ENCODE data around the gene OR5H6. TPM values are rescaled to one million over a fixed set of nuclear protein-coding genes. Genes with fewer than 3 reads are reported as not detected.

Gene OR5H6
- not detected for total RNA-seq

DNA sequence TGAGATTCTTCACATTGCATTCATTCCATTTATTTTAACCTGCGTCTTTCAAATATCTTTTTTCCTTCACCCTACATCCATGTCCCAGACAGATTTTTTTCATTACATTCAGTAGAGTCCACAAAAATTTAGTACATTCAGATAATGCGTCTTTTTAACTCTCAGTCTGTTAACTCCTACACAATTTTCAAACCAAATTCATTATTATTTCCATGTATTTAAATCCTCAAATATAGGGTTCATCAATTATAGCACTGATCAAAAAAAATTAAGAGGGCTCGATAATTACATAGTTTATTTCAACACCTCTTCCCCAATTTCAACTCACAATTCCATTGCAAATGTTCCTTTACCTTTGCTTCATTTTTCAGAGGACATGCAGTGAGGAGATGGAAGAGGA, at the start of gene OR5H6:
OR5H6 (plus strand) TSS at position 301 of the 400 bp plus-strand sequence; CDS start at position 390, 89 bp downstream.
- no peak for DNase-seq (ENCODE audit: low spot score in 2 of 2)
- TF ChIP-seq CTCF (IDR thresholded peaks at IDR 0.05) (no peak), POLR2A (IDR thresholded peaks at IDR 0.05) (no peak)
- intact Hi-C loops (cut with DNase I; ENCODE audit: low total_unique reads), result no loop called here
- no peak within 1 kb of the TSS for H3K4me3 ChIP-seq (ENCODE audit: low read depth, poor library complexity, severe bottlenecking)
- 73 to 76% methylated on average over 3 of the region's 3 CpGs for WGBS, 2 donors

GRCh38 chr3:98215051-98215450, 49.0 kb upstream of the OR5H6 start:
- TF ChIP-seq CTCF (IDR thresholded peaks at IDR 0.05) (no peak), POLR2A (IDR thresholded peaks at IDR 0.05) (no peak)
- intact Hi-C loops (cut with DNase I; ENCODE audit: low total_unique reads), result no loop called here
- no peak for DNase-seq (ENCODE audit: low spot score in 2 of 2)
- WGBS, 2 donors, result 70 to 77% methylated on average over 3 of the region's 3 CpGs
- no peak overlapping the region for H3K4me3 ChIP-seq (ENCODE audit: low read depth, poor library complexity, severe bottlenecking)

- TF ChIP-seq POLR2A (IDR thresholded peaks at IDR 0.05), result no peak
- no peak for TF ChIP-seq CTCF (IDR thresholded peaks at IDR 0.05)
- WGBS, 2 donors, result 63 to 76% methylated on average over 6 of the region's 6 CpGs
- DNase-seq (ENCODE audit: low spot score in 2 of 2), result no peak
- intact Hi-C loops (cut with DNase I; ENCODE audit: low total_unique reads), result no loop called here
- no peak overlapping the region for H3K4me3 ChIP-seq (ENCODE audit: low read depth, poor library complexity, severe bottlenecking)
Observed at GRCh38 chr3:98223907-98224672, 40.0 kb upstream of the OR5H6 start.

- TF ChIP-seq CTCF (IDR thresholded peaks at IDR 0.05) (no peak), POLR2A (IDR thresholded peaks at IDR 0.05) (no peak)
- no peak overlapping the region for H3K4me3 ChIP-seq (ENCODE audit: low read depth, poor library complexity, severe bottlenecking)
- intact Hi-C loops (cut with DNase I; ENCODE audit: low total_unique reads), result no loop called here
- no peak for DNase-seq (ENCODE audit: low spot score in 2 of 2)
- WGBS, 2 donors, result 78 to 83% methylated on average over 2 of the region's 2 CpGs
Observed at GRCh38 chr3:98232489-98232888, 31.6 kb upstream of the OR5H6 start.

GRCh38 chr3:98233468-98233867, 30.6 kb upstream of the OR5H6 start:
- intact Hi-C loops (cut with DNase I; ENCODE audit: low total_unique reads), result no loop called here
- no peak for DNase-seq (ENCODE audit: low spot score in 2 of 2)
- no peak for TF ChIP-seq CTCF (IDR thresholded peaks at IDR 0.05)
- no peak for TF ChIP-seq POLR2A (IDR thresholded peaks at IDR 0.05)
- H3K4me3 ChIP-seq (ENCODE audit: low read depth, poor library complexity, severe bottlenecking), result no peak overlapping the region
- WGBS, 2 donors, result 69 to 71% methylated on average over 5 of the region's 5 CpGs

DNA sequence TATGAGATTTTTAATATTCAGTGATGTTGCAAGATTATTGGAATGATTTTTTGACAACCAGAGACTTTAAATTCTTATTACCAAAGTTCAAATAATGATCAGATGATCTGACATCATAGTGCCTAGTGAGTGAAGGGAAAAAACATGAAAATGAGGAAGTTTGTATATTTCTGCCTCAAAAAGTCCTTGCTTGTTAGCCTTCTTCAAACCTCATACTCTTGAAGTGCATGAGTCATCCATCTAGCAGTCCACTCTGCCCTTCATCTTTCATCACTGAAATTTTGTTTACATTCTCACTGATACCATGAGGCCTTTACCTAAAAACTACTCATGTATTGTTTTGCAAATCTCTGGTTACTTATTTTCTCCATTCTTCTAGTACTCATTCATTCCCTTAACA, 23.9 kb upstream of the OR5H6 start:
- no peak overlapping the region for H3K4me3 ChIP-seq (ENCODE audit: low read depth, poor library complexity, severe bottlenecking)
- DNase-seq (ENCODE audit: low spot score in 2 of 2), result no peak
- intact Hi-C loops (cut with DNase I; ENCODE audit: low total_unique reads), result no loop called here
- TF ChIP-seq POLR2A (IDR thresholded peaks at IDR 0.05) (no peak), CTCF (IDR thresholded peaks at IDR 0.05) (no peak)
